HG03196 (cell line): ENCODE data around the gene CUL4A.

ENCODE experiments used
- ATAC-seq: cut with Tn5 transposase; IDR thresholded peaks from one replicate; pipeline ENCODE4 v1.9.1; 2021; ENCODE audit not compliant: unreplicated experiment

Gene CUL4A

DNA sequence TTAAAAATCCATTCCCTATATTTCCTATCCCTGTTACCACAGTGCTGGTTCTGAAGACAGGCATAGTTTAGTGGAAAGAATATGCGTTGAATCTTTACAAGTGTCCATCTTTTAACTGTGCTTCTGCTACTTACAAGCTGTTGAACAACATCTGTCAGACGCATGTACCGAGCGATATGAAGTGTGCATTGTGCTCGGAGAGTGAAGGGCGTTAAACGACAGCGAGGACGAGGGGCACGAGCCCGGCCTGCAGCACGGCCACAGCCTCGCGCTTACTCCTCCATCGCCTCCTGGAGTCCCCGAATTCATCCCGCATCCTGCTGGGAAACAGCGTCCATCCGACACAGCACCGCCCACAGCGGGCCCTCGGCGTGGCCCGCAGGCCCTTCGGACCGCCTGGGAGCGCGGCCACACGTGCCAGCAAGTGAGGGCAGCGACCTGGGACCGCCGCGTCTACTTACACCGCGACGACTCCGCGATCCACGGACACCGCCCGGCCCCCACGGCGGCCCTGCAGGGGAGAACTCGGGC is 1.5 kb upstream of the CUL4A start:
- ATAC-seq = peak; percentile 20

DNA sequence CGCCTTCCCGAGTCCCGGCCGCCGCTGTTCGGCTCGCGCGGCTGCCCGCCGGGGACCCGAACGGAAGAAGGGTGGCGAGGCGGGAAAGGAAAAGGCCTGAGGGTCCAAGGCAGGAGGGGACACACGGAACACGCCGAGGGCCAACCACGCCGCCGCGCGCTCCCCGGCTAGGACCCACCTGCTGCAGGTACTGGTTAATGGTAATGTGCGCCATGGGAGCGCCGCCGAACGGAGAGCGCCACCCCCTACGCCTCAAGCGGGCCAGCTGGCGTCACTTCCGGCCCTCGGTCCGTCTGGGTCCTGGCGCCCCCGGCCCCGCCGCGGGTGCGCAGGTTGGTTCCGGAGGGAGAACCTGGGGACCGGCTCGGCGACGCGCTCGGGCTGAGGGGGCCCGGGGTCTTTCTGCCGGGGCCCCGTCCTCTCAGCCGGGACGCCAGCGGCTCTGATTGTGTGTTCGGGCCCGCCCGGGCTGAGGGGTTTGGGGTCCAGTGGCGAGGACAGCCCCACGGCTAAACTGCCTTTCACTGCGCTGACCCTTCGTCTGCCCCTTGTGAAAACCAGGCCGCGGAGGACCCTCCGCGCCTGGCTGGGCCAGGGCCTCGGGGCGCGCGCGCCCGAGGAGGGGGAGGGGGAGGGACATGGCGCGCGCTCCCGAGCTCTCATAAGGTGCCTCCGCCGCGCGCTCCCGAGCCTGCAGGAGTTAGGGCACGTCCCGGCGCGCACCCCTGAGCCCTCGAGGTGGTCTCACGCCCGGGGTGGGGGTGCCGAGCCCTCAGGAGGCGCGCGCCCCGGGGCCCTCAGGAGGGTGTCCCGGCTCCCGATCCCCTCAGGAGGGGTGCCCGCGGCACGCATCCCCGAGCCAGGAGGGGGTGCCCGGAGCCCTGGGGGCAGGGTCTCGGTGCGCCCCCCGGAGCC is 735 bp upstream of the CUL4A start, which contains the start of gene PCID2:
Gene PCID2 (minus strand): TSS at position 249 of the 915 bp plus-strand sequence. CDS start 35 bp downstream, at position 214.
- peak; percentile 81 for ATAC-seq

DNA sequence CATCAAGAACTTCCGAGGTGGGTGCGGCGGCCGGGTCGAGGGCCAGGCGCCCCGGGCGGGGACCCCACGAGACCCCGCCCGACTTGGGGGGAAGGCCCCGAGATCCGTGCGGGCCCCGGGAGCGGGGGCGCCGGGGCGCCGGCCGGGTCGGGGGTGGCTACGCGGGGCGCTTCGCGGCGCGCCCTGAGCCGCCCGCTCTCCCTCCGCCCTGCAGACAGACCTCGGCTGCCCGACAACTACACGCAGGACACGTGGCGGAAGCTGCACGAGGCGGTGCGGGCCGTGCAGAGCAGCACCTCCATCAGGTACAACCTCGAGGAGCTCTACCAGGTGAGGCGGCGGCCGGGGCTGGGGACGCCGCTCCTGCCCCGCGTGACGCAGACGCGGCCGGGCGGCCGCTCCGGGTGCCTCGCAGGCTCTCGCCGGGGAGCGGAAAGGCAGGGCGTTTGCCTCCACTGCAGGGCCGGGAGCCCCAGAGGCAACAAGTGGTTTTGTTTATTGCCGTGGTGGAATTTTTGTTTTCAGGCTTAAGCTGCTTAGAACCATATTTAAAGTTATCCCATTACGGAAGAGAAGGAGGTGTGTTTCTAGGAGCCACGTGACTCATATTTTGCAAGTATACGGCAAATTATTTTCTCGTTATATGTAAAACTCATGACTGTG is 477 bp downstream of the CUL4A start:
- peak; percentile 28 for ATAC-seq

DNA sequence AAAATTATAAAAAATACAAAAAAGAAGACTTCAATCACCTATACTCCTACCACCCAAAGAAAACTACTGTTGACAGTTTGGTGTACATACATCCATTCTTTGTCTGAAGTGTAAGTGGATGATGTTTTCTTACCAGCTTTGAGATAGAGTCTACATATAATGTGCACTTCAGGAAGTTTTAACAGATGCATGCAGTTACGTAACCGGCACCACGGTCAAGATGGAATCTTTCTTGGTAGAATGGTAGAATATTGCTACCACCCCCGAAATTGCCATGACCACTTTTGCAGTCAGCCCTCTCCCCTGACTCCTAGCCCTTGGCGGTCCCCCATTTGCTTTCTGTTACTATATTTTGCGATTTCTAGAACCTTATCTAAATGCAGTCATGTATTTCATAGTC is 1.4 kb downstream of the CUL4A start:
- ATAC-seq = no peak

DNA sequence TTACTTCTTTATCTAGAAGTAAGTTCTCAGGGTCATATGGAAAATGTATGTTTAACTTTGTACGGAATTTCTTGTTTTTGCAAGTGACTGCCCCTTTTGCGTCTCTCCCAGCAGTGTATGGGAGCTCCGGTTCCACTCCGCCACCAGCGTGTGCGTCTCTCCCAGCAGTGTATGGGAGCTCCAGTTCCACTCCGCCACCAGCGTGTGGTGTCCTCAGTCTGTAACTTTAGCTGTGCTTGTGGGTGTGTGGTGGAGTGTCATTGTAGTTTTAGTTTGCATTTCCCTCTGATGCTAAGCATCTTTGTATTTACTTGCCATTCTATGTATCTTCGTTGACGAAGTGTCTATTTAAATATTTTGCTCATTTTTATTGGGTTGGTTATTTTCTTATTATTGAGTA is 2.4 kb downstream of the CUL4A start:
- ATAC-seq = no peak

DNA sequence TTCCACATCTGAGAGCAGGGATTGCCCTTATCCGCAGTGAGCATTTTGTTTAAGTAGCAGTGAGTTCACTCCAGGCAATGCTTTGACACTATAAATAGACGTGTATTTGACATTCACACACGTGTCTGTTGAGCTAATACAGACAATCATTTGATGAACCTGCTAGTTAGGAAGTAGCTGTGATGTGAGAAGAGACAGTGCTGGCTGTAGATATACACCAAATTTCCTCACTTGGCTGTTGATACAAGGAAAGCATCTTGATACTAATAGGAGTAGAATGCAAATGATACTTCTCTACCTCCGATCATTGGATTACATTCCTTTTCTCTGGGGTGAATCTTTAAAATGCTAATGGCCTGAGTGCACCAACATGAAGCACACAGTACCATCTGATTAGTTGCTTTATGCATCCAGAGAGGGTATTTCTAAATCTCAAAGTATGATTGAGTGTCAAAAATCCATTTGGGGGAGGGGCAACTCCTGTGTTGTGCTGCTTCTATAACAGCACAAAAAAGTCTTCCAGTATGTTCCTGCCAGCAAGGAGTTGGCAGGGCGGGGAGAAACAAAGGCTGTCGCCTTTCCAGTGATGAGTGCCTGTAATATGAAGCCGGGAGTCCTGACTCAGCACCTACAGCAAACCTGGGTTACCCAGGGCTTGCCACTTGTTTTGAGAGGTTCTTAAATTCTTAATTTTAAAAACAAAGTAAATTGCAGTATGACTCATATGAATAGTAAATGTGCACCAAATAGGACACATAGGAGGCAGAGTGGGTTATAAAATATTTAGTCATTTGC is 7.0 kb downstream of the CUL4A start:
- no peak for ATAC-seq

DNA sequence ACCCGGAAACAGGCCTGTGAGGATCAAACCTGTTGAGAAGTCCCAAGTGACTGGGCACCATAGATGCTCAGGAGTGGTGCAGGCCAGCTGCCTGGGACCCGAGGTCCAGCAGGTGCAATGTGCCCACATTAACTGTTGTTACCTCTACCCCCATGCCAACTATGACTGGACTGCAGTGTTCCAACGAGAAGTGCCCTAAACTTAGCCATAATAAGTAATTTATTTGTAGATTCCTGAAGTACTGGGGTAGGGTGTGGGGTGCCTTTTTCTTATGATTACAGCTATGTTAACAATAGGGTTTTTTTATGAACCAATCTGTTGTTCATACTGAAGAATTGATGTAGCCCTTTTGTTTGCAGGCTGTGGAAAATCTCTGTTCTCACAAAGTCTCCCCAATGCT is 9.2 kb downstream of the CUL4A start:
- ATAC-seq = no peak

DNA sequence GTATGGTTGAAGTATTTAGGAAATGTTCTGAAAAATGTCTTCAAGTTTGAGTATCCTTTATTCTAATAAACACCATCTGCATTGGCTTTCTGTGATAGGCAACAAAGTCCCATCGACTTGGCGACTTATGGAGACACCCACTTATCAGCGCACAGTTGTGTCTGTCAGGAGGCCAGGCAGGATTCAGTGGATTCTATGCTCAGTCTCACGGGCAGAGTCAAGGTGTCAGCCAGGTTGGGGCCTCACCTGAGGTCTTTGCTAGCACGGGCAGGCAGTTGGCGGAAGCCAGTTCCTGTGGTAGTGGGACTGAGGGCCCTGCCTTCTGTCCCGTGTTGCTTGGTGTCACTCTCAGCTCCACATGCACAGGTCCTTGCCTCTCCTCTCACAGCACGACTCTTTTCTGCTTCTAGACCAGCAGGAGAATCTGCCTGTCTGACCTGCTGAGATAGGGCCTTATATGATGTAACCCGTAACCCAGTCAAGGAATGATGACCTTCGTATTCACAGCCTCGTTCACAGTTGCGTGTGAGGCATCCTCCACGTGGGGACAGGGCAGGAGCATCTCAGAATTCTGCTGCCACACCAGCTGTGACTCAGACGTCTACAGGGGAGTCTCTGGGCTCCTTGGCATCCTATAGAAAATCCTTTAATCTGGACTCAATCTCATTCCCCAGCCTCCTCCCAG is 10.0 kb downstream of the CUL4A start:
- ATAC-seq = no peak

DNA sequence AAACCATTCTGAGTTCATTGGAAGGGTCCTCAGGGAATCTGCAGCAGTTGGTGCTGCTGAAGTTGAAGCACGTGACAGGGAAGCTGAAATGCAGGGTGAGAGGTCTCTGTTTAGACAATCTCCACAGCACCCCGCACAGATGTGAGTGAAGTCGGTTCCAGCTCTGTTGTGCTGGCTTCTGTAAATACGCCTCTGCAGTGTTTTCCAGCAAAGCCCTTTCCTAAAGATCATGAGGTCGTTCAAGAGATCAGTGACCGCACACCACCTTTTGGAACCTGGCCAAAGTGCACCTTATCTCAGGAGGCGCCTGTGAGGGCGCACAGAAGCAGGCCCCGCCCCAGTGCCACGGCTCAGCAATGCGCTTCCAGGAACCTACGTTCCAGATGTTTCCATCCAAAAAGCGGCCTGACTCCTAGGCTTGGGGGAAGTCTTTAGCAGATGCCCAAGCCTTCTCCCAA is 10.8 kb downstream of the CUL4A start:
- ATAC-seq = no peak

DNA sequence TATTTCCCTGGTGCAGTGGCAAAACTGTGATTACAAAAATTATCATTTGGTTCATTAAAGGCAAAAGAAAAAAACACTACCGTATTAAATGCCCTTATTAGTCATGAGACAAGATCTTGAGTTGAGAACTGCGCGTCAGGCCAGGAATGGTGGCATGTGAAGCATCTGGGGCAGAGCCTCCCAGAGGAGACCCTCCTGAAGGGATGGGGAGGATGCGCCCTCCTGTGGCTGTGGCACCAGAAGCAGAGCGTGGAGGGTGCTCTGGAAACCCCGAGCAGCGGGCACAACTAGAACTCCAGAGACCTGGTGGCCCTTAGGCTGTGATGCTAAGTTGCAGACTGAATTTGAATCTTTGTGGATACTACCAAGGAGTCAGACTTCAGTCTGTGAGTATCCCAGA is 11.5 kb downstream of the CUL4A start:
- no peak for ATAC-seq

DNA sequence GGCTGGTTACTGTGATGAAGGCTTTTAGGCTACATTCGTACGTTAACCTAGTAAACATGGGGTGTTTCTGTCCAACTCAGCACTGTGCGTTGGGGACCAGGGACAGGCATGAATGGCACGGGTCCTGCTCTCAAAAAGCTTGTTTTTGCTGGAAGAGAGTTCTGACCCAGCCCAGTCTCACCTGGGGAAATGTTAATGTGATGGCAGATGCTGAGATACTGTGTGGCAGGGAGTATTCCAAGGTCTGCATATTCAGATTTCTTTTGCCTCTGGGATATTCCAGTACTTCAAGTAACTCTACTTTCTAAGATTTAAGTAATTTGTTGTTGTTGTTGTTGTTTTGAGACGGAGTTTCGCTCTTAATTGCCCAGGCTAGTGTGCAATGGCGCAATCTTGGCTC is 13.7 kb downstream of the CUL4A start:
- ATAC-seq = no peak

DNA sequence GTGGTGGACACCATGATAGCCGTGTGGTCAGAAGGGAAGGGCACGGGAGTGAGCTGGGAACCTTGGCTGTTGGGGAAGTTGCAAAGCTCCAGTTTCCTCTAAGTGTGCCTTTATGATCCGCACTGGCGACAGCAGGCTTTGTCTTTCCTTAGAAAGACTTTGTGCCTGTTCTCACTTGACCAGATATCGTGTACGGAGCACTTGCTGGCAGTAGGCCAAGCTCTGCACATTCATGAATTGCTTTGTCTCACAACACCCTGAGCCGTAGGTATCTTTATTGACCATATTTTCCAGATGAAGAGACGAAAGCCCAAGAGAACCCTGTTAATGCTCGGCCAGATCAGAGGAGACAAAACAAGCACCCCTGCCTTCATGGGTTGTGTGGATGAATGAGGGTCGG is 15.1 kb downstream of the CUL4A start:
- no peak for ATAC-seq

DNA sequence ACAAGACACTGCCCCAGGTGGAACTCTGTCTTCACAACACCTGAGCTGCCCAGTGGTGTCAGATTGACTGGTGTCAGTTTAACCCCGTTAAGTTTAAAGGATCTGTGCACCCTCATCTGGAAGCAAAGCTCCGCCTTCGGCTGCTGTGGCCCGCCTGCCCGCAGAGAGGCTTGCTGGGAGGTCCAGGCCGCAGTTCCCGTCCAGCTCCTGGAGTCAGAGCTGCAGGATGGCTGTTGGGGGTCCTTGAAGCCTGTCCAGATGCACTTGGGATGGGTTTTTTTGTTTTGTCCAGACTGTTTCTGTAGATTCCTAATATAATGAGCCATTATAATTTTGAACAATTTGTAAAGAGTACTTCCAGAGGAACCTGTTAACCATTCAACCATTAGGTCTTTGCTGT is 16.1 kb downstream of the CUL4A start:
- ATAC-seq = no peak

DNA sequence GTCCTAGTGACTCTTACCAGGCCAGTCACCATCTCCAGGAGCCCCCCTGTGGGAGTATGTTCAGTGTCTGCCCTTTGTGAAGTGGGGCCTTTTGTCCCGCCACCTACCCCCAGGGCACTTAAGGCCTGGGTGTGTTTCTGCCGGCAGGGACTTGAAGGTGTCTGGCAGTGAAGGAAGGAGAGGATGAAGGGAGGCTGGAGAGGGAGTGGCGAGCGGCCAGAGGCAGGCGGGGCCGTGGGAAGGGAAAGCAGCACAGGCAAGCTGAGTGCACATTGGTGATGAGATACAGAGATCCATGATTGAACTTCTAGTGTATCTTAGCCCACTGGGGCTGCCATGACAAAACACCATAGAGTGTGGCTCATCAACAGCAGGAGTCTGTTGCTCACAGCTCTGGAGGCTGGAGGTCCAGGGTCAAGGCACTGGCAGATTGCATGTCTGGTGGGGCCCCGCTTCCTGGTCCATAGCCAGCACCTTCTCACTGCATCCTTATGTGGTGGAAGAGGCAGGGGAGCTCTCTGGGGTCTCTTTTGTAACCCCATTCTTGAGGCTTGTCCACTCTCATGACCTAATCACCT is 17.5 kb downstream of the CUL4A start:
- ATAC-seq = no peak

DNA sequence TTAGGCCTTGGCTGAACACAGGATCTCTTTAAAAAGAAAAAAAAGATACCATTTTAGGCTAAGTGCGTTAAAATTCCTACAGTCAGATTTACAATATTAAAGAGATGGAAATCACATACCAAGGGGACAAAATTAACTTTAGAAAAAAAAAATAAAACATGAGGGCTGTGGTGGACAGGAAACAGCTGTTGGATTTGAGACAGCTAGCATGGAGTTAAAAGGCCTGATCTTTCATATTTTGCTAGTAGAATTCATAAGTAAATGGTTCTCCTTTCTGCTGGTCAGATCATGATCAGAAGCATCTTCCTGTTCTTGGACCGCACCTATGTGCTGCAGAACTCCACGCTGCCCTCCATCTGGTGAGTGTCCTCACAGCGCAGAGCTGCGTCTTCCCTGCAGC is 19.7 kb downstream of the CUL4A start:
- no peak for ATAC-seq

DNA sequence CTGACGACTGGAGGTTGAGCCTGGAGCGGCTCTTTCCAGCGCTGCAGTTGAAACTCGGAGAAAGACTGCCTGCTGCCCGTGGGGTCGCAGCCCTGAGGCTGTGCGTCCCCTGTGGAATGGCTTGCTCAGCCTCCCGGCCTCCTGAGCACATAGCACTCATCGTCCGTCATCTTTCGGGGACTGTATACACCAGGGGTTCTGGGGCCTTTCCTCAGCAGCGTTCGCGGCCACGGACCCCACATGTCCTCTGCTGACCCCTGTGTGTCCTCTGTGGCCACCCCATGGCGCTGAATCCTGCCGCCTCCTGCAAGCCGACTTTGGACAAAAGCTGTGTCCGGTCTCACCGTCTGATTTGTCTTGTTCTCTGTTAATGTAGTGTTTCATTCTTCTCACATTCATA is 20.4 kb downstream of the CUL4A start:
- ATAC-seq = no peak

DNA sequence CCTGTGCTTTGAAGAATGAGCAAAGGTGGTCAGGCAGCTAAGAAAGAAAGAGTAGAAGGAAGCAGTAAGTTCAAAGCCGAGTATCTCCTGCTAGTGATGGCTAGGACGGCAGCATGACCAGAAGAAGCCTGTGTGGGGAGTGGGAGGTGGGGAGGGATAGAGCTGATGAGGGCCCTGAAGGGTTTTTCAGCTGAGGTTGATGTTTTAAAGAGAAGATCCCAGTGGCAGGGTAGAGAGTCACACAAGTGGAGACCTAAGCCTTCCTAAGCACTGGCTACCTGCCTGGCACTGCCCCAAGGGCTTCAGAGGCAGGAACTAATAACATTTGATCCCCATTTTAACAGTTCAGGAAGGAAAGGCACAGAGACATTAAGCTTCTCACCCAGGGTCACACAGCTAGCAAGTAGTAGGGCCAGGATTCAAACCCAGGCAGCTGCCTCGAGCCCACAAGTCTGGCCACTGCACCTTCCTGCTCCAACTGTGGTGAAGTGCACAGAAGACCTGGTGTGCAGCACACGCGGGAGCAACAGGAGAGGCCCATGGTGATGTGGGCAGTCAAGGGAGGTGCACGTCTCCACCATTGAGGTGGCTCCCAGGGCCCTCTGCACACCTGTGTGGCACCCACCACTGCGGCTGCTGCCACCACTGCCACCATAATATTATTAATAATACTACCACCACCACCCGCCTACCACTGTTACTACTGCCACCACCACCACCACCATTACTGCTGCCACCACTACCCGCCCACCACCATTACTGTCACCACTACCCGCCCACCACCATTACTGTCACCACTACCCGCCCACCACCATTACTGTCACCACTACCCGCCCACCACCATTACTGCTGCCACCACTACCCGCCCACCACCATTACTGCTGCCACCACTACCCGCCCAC is 22.1 kb downstream of the CUL4A start:
- no peak for ATAC-seq

DNA sequence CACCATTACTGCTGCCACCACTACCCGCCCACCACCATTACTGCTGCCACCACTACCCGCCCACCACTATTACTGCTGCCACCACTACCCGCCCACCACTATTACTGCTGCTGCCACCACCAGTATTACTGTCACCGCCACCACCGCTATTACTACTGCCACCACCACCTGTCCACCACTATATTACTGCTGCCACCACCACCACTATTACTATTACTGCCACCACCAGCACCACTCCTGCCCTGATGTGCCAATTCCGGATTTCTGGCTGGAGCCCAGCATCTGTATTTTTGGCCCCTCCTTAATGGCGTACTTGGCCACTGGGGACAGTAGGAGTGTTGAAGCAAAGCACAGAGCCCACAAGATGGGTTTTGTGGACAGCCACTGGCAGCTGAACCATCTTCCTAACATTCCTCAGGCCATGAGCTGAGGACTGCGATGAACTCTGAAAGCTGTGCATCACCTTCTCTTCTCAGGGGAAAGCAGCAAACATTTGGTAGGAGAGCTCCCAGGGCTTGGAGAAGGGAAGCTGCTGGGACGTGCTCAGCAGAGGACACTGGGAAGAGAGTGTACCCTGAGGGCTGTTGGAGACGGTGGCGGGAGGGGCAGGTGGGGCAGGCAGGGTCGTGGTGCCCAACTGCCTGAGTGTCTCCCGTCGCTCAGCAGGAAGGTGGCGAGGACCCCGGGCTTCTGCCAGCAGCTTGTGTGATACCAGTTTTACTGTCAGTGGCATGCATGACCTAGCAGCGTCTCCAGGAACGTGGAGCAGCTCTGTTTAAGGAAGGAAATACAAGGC is 23.0 kb downstream of the CUL4A start:
- ATAC-seq = no peak
